Upper lobe of left lung (tissue), 4 donors: Measurements from ENCODE around the gene G6PC3.

ENCODE experiments used
- CTCF ChIP-seq, 6 experiments: fragments of 450-650 bp in 4 of 6; fragments of 200-600 bp in 2 of 6; sonication (generic) in 2 of 6; IDR thresholded peaks; one replicate each; pipeline ENCODE4 v1.5.1; 2016 to 2019; ENCODE audit warnings: antibody characterized with exemption in 6 of 6
- EP300 ChIP-seq, 4 donors: sonication (generic); formaldehyde crosslinking; IDR thresholded peaks; one replicate each; pipeline ENCODE4 v1.5.1; 2017; ENCODE audit warnings: antibody characterized with exemption in 4 of 4, control low read depth in 2 of 4
- POLR2AphosphoS5 ChIP-seq, 2 donors: sonication (generic); formaldehyde crosslinking; IDR thresholded peaks; one replicate each; pipeline ENCODE4 v1.5.1; 2017; ENCODE audit warnings: antibody characterized with exemption in 2 of 2

DNA sequence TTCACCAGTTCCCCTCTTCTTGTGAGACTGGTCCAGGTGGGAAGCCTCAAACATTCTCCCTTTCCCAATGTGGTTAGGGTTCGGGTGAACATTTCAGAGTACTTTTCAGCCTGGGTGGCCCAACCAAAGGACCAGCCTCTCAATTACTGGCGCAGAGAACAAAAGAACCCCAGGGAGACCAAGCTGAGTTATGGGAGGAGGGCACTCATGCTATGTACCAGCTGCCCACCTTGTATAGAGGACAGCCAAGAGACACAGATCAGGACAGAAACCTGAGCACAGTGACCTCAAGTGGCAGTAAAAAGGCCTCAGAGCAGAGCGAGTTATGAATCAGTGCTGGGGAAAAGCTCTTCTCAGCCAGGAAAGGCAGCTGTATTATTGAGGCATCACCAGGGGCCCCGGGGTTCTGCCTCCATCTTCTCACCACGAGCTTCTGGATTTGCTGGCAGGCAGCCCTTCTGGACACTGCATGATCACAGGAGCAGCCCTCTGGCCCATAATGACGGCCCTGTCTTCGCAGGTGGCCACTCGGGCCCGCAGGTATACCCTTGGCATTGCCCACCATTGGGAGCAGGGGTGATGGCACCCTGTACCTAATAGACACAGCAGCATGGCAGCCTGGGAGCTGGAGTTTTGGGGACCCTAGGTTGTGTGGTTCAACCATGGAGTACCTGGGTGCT is 3.8 kb downstream of the G6PC3 start:
- TF ChIP-seq EP300 (IDR thresholded peaks at IDR 0.05) (no peak), CTCF (IDR thresholded peaks at IDR 0.05) (no peak), POLR2AphosphoS5 (IDR thresholded peaks at IDR 0.05) (no peak)
